B cell (primary cell): ENCODE measurements around the gene PSD.

ENCODE experiments used
- CTCF ChIP-seq: fragments of 200-600 bp; IDR thresholded peaks from one replicate; pipeline ENCODE4 v1.8.0; 2022; ENCODE audit warnings: antibody characterized with exemption, mild to moderate bottlenecking
- EZH2 ChIP-seq: IDR thresholded peaks from 2 replicates; pipeline ENCODE4 v1.6.1; 2012; ENCODE audit warnings: borderline replicate concordance, low read depth, mild to moderate bottlenecking, moderate library complexity, low read length; ENCODE audit not compliant: insufficient read depth, poor library complexity, severe bottlenecking

- no peak for TF ChIP-seq EZH2
- no peak for TF ChIP-seq CTCF
Measured at GRCh38 chr10:102407425-102408130, 11.0 kb downstream of the PSD start.
